B cell (primary cell): Measurements from ENCODE around the gene TNFRSF6B. TPM values are rescaled to one million over a fixed set of nuclear protein-coding genes. Genes with fewer than 3 reads are reported as not detected.
"Not testable (repeated sequence)": the region's sequence is repeated elsewhere in the genome, so short reads cannot be mapped to it uniquely, and the experiment has no call there.

Experiments
- ATAC-seq: fragments of 200-7000 bp; cut with Tn5 transposase; one replicate; pipeline ENCODE4 v1.10.0; 2021; ENCODE audit warnings: low read depth, mild to moderate bottlenecking, moderate number of reproducible peaks, moderate library complexity
- CTCF ChIA-PET: fragments of 350-600 bp; sonication (Branson Sonifier 250); formaldehyde crosslinking; loops from one replicate; lab custom pipeline; 2021; ENCODE audit warnings: antibody characterized with exemption, inconsistent platforms; lab: Charles Lee
- POLR2A ChIA-PET: fragments of 350-600 bp; sonication (Branson Sonifier 250); formaldehyde crosslinking; loops from one replicate; lab custom pipeline; 2021; ENCODE audit warnings: antibody characterized with exemption; lab: Charles Lee
- DNase-seq: peaks from one replicate; pipeline ENCODE4 v3.0.0; 2013
- H2AFZ ChIP-seq: 2 replicates; pipeline ENCODE4 v1.6.1; 2012; ENCODE audit warnings: mild to moderate bottlenecking, low read depth, low read length; ENCODE audit not compliant: insufficient read depth, poor library complexity, severe bottlenecking
- H3K27ac ChIP-seq, 2 donors: 1 replicate in 1 of 2; 2 replicates in 1 of 2; pipeline ENCODE4 v1.5.1; 2012 to 2013; ENCODE audit warnings: low read length in 2 of 2, mild to moderate bottlenecking in 2 of 2, moderate library complexity in 1 of 2
- H3K27me3 ChIP-seq, 4 experiments: fragments of 200-600 bp in 1 of 4; sonication (generic) in 1 of 4; replicated peaks in 1 of 4; 1 replicate in 2 of 4; 2 replicates in 2 of 4; pipeline versions ENCODE4 v1.6.1 to v1.7.0; 2013 to 2016; ENCODE audit warnings: low read length in 3 of 4, mild to moderate bottlenecking in 2 of 4, mixed read lengths in 1 of 4, moderate library complexity in 1 of 4; ENCODE audit not compliant: insufficient read depth in 4 of 4, control insufficient read depth in 3 of 4; ENCODE audit errors: control extremely low read depth in 1 of 4
- H3K36me3 ChIP-seq, 2 experiments: replicated peaks in 1 of 2; 1 replicate in 1 of 2; 2 replicates in 1 of 2; pipeline versions ENCODE4 v1.6.1 to v1.7.1; 2013; ENCODE audit warnings: low read length in 1 of 2; ENCODE audit not compliant: insufficient read depth in 2 of 2, control insufficient read depth in 1 of 2; ENCODE audit errors: control extremely low read depth in 1 of 2, extremely low read depth in 1 of 2
- H3K4me1 ChIP-seq, 2 donors: fragments of 200-600 bp in 1 of 2; sonication (generic) in 1 of 2; 1 replicate in 1 of 2; 2 replicates in 1 of 2; pipeline versions ENCODE4 v1.5.1 to v1.6.1; 2013 to 2017; ENCODE audit warnings: low read length in 2 of 2; ENCODE audit not compliant: control insufficient read depth in 2 of 2, insufficient read depth in 2 of 2
- H3K4me2 ChIP-seq: replicated peaks from 2 replicates; pipeline ENCODE3; 2012; ENCODE audit warnings: mild to moderate bottlenecking, low read depth, low read length; ENCODE audit not compliant: poor library complexity, severe bottlenecking
- H3K4me3 ChIP-seq, 5 experiments: fragments of 200-600 bp in 1 of 5; sonication (generic) in 1 of 5; 1 replicate in 3 of 5; 2 replicates in 2 of 5; pipeline versions ENCODE4 v1.5.1 to v1.7.0; 2011 to 2016; ENCODE audit warnings: low read length in 4 of 5, mild to moderate bottlenecking in 4 of 5, low read depth in 2 of 5, control low read depth in 1 of 5, moderate library complexity in 1 of 5; ENCODE audit not compliant: insufficient read depth in 1 of 5; ENCODE audit errors: control extremely low read depth in 1 of 5, extremely low read depth in 1 of 5
- H3K79me2 ChIP-seq: fragments of 200-600 bp; sonication (generic); one replicate; pipeline ENCODE4 v1.6.0; 2016; ENCODE audit warnings: low read length; ENCODE audit not compliant: control insufficient read depth, insufficient read depth
- H3K9ac ChIP-seq: fragments of 200-600 bp; sonication (generic); 2 replicates; pipeline ENCODE4 v1.6.1; 2017; ENCODE audit warnings: mild to moderate bottlenecking, low read length, moderate library complexity
- H3K9me3 ChIP-seq, 3 donors: one replicate each; pipeline versions ENCODE4 v1.6.1 to v1.7.1; 2013; ENCODE audit warnings: low read length in 2 of 3; ENCODE audit not compliant: control insufficient read depth in 2 of 3, insufficient read depth in 1 of 3; ENCODE audit errors: control extremely low read depth in 1 of 3
- H4K20me1 ChIP-seq: 2 replicates; pipeline ENCODE4 v1.6.0; 2012; ENCODE audit warnings: mild to moderate bottlenecking, low read length; ENCODE audit not compliant: insufficient read depth, control insufficient read depth, poor library complexity, severe bottlenecking
- H3K27ac Mint-ChIP-seq: one replicate; pipeline ENCODE4 v1.8.0; 2021; ENCODE audit warnings: mixed read lengths
- H3K27me3 Mint-ChIP-seq: one replicate; pipeline ENCODE4 v1.8.0; 2021; ENCODE audit warnings: mixed read lengths
- H3K4me1 Mint-ChIP-seq: one replicate; pipeline ENCODE4 v1.8.0; 2021; ENCODE audit warnings: mixed read lengths
- H3K4me3 Mint-ChIP-seq: one replicate; pipeline ENCODE4 v1.8.0; 2021; ENCODE audit warnings: mixed read lengths
- H3K9me3 Mint-ChIP-seq: one replicate; pipeline ENCODE4 v1.8.0; 2022; ENCODE audit warnings: mixed read lengths; ENCODE audit not compliant: insufficient read depth
- CTCF ChIP-seq: fragments of 200-600 bp; IDR thresholded peaks from one replicate; pipeline ENCODE4 v1.8.0; 2022; ENCODE audit warnings: antibody characterized with exemption, mild to moderate bottlenecking
- EZH2 ChIP-seq: IDR thresholded peaks from 2 replicates; pipeline ENCODE4 v1.6.1; 2012; ENCODE audit warnings: borderline replicate concordance, low read depth, mild to moderate bottlenecking, moderate library complexity, low read length; ENCODE audit not compliant: insufficient read depth, poor library complexity, severe bottlenecking
- WGBS: methylation state at CpG from one replicate; pipeline ENCODE4 v1.1.5; 2013; ENCODE audit warnings: missing lambda C conversion rate; ENCODE audit not compliant: insufficient coverage; 5-methylcytosine and 5-hydroxymethylcytosine counted together
- intact Hi-C: fragments of 100-400 bp; cut with micrococcal nuclease; formaldehyde crosslinking; loops from one replicate; pipeline ENCODE4 v1.10.0; 2022
- polyA plus RNA-seq: library from polyadenylated mRNA; depleted of rRNA; stranded (reverse); fragments of >200 nt; gene quantifications from 2 replicates; pipeline ENCODE4 v1.2.3, GENCODE V29; 2012
- total RNA-seq, 2 donors: library from RNA; stranded (reverse); fragments of 120-200 nt in 1 of 2; gene quantifications; 1 replicate in 1 of 2; 2 replicates in 1 of 2; pipeline versions ENCODE4 v1.2.3 to v1.2.4, GENCODE V29; 2013 to 2022

The TNFRSF6B gene
- total and polyA plus RNA-seq, 2 donors (not counting 1 experiment from before 2014, with no cell fraction given) = 6.7 TPM; not detected in 1

GRCh38 chr20:63718996-63719395, 22.5 kb downstream of the TNFRSF6B start:
- H3K27ac Mint-ChIP-seq = no peak overlapping the region
- no peaks in the 10 kb centered on the region for H3K4me1 ChIP-seq
- H3K9me3 ChIP-seq = peaks cover 2 to 26% (median 13%) of the 10 kb centered on the region in 3 donors
- H3K9me3 Mint-ChIP-seq = peaks cover 4% of the 10 kb centered on the region
- no peaks in the 10 kb centered on the region for H3K27me3 Mint-ChIP-seq
- no peaks in the 10 kb centered on the region for H3K27me3 ChIP-seq
- no CpG with 5 or more reads among the region's 2 CpGs for WGBS
- peaks cover 55% of the 10 kb centered on the region for H4K20me1 ChIP-seq
- no peak overlapping the region for H3K4me2 ChIP-seq
- intact Hi-C loops = no loop called here
- peaks cover 4% of the 10 kb centered on the region for H3K4me1 Mint-ChIP-seq
- ChIA-PET POLR2A (interaction anchor here (0.7 kb wide), 1 partner anchor 294 kb away, joined by 3 read pairs; no protein-coding TSS in a partner anchor), CTCF (interaction anchor here (0.6 to 1.1 kb wide), 3 partner anchors 13 to 255 kb away, joined by 3 to 4 read pairs (median 3); no protein-coding TSS in a partner anchor)
- no peak overlapping the region for H3K4me3 ChIP-seq
- peaks cover 85% of the 10 kb centered on the region for H3K79me2 ChIP-seq
- H3K9ac ChIP-seq = no peak overlapping the region
- no peak overlapping the region for H2AFZ ChIP-seq
- DNase-seq = no peak
- no peak overlapping the region for H3K4me3 Mint-ChIP-seq
- H3K27ac ChIP-seq = no peak overlapping the region
- peaks cover 3 to 38% of the 10 kb centered on the region in 2 experiments for H3K36me3 ChIP-seq
- TF ChIP-seq EZH2 (no peak), CTCF (no peak)
- ATAC-seq = no peak

- H3K27me3 ChIP-seq, H3K9me3 Mint-ChIP-seq, H2AFZ ChIP-seq, H3K9ac ChIP-seq, DNase-seq, H3K27ac ChIP-seq, H3K4me2 ChIP-seq, H3K27me3 Mint-ChIP-seq, ATAC-seq, POLR2A ChIA-PET, intact Hi-C loops, H3K4me1 Mint-ChIP-seq, H3K4me3 ChIP-seq, H3K27ac Mint-ChIP-seq, H3K4me3 Mint-ChIP-seq: not testable (repeated sequence)
- peaks cover 2 to 31% (median 13%) of the 10 kb centered on the region in 3 donors for H3K9me3 ChIP-seq
- H4K20me1 ChIP-seq = peaks cover 35% of the 10 kb centered on the region
- CTCF ChIA-PET = interaction anchor here (0.6 kb wide), 1 partner anchor 312 kb away, joined by 3 read pairs; no protein-coding TSS in a partner anchor
- H3K79me2 ChIP-seq = peaks cover 80% of the 10 kb centered on the region
- H3K4me1 ChIP-seq = peaks cover 10 to 12% of the 10 kb centered on the region in 2 donors
- H3K36me3 ChIP-seq = peaks cover 6 to 20% of the 10 kb centered on the region in 2 experiments
- WGBS = 97% methylated on average over 2 of the region's 2 CpGs
Observed at GRCh38 chr20:63722967-63723622, 26.6 kb downstream of the TNFRSF6B start.

GRCh38 chr20:63730189-63730733, 33.8 kb downstream of the TNFRSF6B start:
- H3K9ac ChIP-seq, ATAC-seq, CTCF ChIA-PET, H3K4me3 Mint-ChIP-seq, intact Hi-C loops, H3K4me3 ChIP-seq, H3K27me3 ChIP-seq, H3K9me3 Mint-ChIP-seq, H3K27me3 Mint-ChIP-seq, POLR2A ChIA-PET, DNase-seq, H2AFZ ChIP-seq: not testable (repeated sequence)
- Histone ChIP-seq H3K36me3 (peaks cover 3 to 22% of the 10 kb centered on the region in 2 experiments), H3K4me2 (peak overlapping the region; percentile 62), H3K79me2 (peaks cover 61% of the 10 kb centered on the region), H3K27ac (peak overlapping the region; percentile 36 to 47), H3K9me3 (peaks cover 1 to 12% (median 6%) of the 10 kb centered on the region in 3 donors), H4K20me1 (peaks cover 38% of the 10 kb centered on the region), H3K4me1 (peaks cover 38 to 49% of the 10 kb centered on the region in 2 donors)
- Mint-ChIP-seq H3K27ac (peak overlapping the region; percentile 70), H3K4me1 (peaks cover 31% of the 10 kb centered on the region)
- 55% methylated on average over 17 of the region's 18 CpGs for WGBS
